KMS-11 (cell line): Measurements from ENCODE around the gene FOS.
A peak's percentile ranks its signal among the peaks of the same experiment; 100 is the strongest.
"Not testable (repeated sequence)": the region's sequence is repeated elsewhere in the genome, so short reads cannot be mapped to it uniquely, and the experiment has no call there.

Source experiments
- H2AFZ ChIP-seq: fragments of 200-600 bp; sonication (generic); 2 replicates; pipeline ENCODE4 v1.6.1; 2016; ENCODE audit warnings: antibody characterized with exemption, mixed run types, low read depth
- H3K27ac ChIP-seq: fragments of 200-600 bp; sonication (generic); 2 replicates; pipeline ENCODE4 v1.6.1; 2016; ENCODE audit warnings: mild to moderate bottlenecking, mixed run types
- H3K27me3 ChIP-seq: fragments of 200-600 bp; sonication (generic); 2 replicates; pipeline ENCODE4 v1.6.1; 2017; ENCODE audit warnings: mild to moderate bottlenecking, low read depth, mixed run types, moderate library complexity; ENCODE audit not compliant: insufficient read depth
- H3K36me3 ChIP-seq: fragments of 200-600 bp; sonication (generic); 2 replicates; pipeline ENCODE4 v1.6.1; 2017; ENCODE audit warnings: mild to moderate bottlenecking, mixed run types; ENCODE audit not compliant: insufficient read depth
- H3K4me1 ChIP-seq: fragments of 200-600 bp; sonication (generic); 2 replicates; pipeline ENCODE4 v1.6.1; 2016; ENCODE audit warnings: mild to moderate bottlenecking, low read depth, mixed run types; ENCODE audit not compliant: poor library complexity, severe bottlenecking
- H3K4me2 ChIP-seq: fragments of 200-600 bp; sonication (generic); 2 replicates; pipeline ENCODE4 v1.7.0; 2016; ENCODE audit warnings: mild to moderate bottlenecking, mixed run types
- H3K4me3 ChIP-seq: fragments of 200-600 bp; sonication (generic); IDR thresholded peaks from 2 replicates; pipeline ENCODE4 v1.6.1; 2017; ENCODE audit warnings: low read depth, low read length, mixed read lengths; ENCODE audit not compliant: insufficient read depth
- H3K79me2 ChIP-seq: fragments of 200-600 bp; sonication (generic); 2 replicates; pipeline ENCODE4 v1.6.1; 2016; ENCODE audit warnings: low read depth, mixed run types; ENCODE audit not compliant: insufficient read depth
- H3K9ac ChIP-seq: fragments of 200-600 bp; sonication (generic); 2 replicates; pipeline ENCODE4 v1.6.1; 2016; ENCODE audit warnings: mild to moderate bottlenecking, mixed run types
- H4K20me1 ChIP-seq: fragments of 200-600 bp; sonication (generic); 2 replicates; pipeline ENCODE4 v1.6.1; 2016; ENCODE audit warnings: mild to moderate bottlenecking, mixed run types; ENCODE audit not compliant: insufficient read depth
- CTCF ChIP-seq: fragments of 200-600 bp; sonication (generic); conservative IDR thresholded peaks from 2 replicates; pipeline ENCODE4 v1.6.1; 2017; ENCODE audit warnings: low read depth, mild to moderate bottlenecking, antibody characterized with exemption, low read length, moderate library complexity, mixed read lengths

The FOS gene

GRCh38 chr14:75307700-75308379 lies 29.2 kb downstream of the FOS start:
- Histone ChIP-seq H4K20me1 (no peaks in the 10 kb centered on the region), H3K4me1 (peaks cover 3% of the 10 kb centered on the region), H3K4me2 (peak overlapping the region; percentile 27; the same call in 1 of the 2 replicates), H3K27me3 (no peaks in the 10 kb centered on the region), H3K4me3 (no peak overlapping the region), H3K79me2 (no peaks in the 10 kb centered on the region), H3K27ac (no peak overlapping the region), H2AFZ (peak overlapping the region; percentile 68), H3K9ac (no peak overlapping the region), H3K36me3 (no peaks in the 10 kb centered on the region)
- TF ChIP-seq CTCF: peak; percentile 82

- H3K27ac ChIP-seq, H4K20me1 ChIP-seq, H3K4me1 ChIP-seq, H2AFZ ChIP-seq, H3K4me3 ChIP-seq, H3K36me3 ChIP-seq, H3K9ac ChIP-seq, H3K27me3 ChIP-seq, H3K4me2 ChIP-seq, H3K79me2 ChIP-seq: not testable (repeated sequence)
Observed at GRCh38 chr14:75308991-75309390, 30.4 kb downstream of the FOS start.

GRCh38 chr14:75309561-75309960 lies 30.9 kb downstream of the FOS start:
- not testable (repeated sequence) for H3K79me2 ChIP-seq, H3K4me1 ChIP-seq, H3K27ac ChIP-seq, H3K9ac ChIP-seq, H3K36me3 ChIP-seq, H3K4me3 ChIP-seq, H3K4me2 ChIP-seq, H2AFZ ChIP-seq, H4K20me1 ChIP-seq, H3K27me3 ChIP-seq

- Histone ChIP-seq H3K27me3 (no peaks in the 10 kb centered on the region), H4K20me1 (no peaks in the 10 kb centered on the region), H2AFZ (no peak overlapping the region), H3K4me2 (no peak overlapping the region), H3K4me3 (no peak overlapping the region), H3K9ac (no peak overlapping the region), H3K27ac (no peak overlapping the region), H3K4me1 (no peaks in the 10 kb centered on the region), H3K36me3 (no peaks in the 10 kb centered on the region), H3K79me2 (no peaks in the 10 kb centered on the region)
- no peak for TF ChIP-seq CTCF
Observed at GRCh38 chr14:75310295-75311111, 31.9 kb downstream of the FOS start.

- no peaks in the 10 kb centered on the region for H3K79me2 ChIP-seq
- no peak overlapping the region for H2AFZ ChIP-seq
- H3K36me3 ChIP-seq: no peaks in the 10 kb centered on the region
- H3K9ac ChIP-seq: no peak overlapping the region
- H3K27me3 ChIP-seq: no peaks in the 10 kb centered on the region
- no peak overlapping the region for H3K4me3 ChIP-seq
- TF ChIP-seq CTCF: no peak
- no peak overlapping the region for H3K27ac ChIP-seq
- no peaks in the 10 kb centered on the region for H4K20me1 ChIP-seq
- no peak overlapping the region for H3K4me2 ChIP-seq
- no peaks in the 10 kb centered on the region for H3K4me1 ChIP-seq
Observed at GRCh38 chr14:75311356-75311755, 32.7 kb downstream of the FOS start.
